Measurements from ENCODE around the gene CHST3.

Gene CHST3

GRCh38 chr10:72010234-72010973 lies 46.2 kb downstream of the CHST3 start:
- no peak for DNase-seq (ENCODE audit: low read depth)

GRCh38 chr10:72011016-72011415 lies 46.8 kb downstream of the CHST3 start:
- DNase-seq (ENCODE audit: low read depth) = no peak

- DNase-seq (ENCODE audit: low read depth) = no peak
Observed at GRCh38 chr10:72011468-72011867, 47.3 kb downstream of the CHST3 start.

GRCh38 chr10:72011976-72012512 lies 47.8 kb downstream of the CHST3 start:
- no peak for DNase-seq (ENCODE audit: low read depth)

GRCh38 chr10:72012796-72013195 lies 48.6 kb downstream of the CHST3 start:
- no peak for DNase-seq (ENCODE audit: low read depth)

- no peak for DNase-seq (ENCODE audit: low read depth)
Observed at GRCh38 chr10:72013202-72013945, 49.2 kb downstream of the CHST3 start.

- no peak for DNase-seq (ENCODE audit: low read depth)
Observed at GRCh38 chr10:72014197-72014596, 50.0 kb downstream of the CHST3 start.

GRCh38 chr10:72014785-72015480 lies 50.7 kb downstream of the CHST3 start:
- DNase-seq (ENCODE audit: low read depth) = no peak

- no peak for DNase-seq (ENCODE audit: low read depth)
Observed at GRCh38 chr10:72015841-72016240, 51.6 kb downstream of the CHST3 start.

GRCh38 chr10:72016608-72017300 lies 52.6 kb downstream of the CHST3 start:
- DNase-seq (ENCODE audit: low read depth) = no peak

GRCh38 chr10:72019085-72019876 lies 55.1 kb downstream of the CHST3 start:
- DNase-seq (ENCODE audit: low read depth) = no peak

- no peak for DNase-seq (ENCODE audit: low read depth)
Observed at GRCh38 chr10:72020914-72021809, 57.0 kb downstream of the CHST3 start.

GRCh38 chr10:72022228-72022627 lies 58.0 kb downstream of the CHST3 start:
- no peak for DNase-seq (ENCODE audit: low read depth)

GRCh38 chr10:72024596-72024995 lies 60.4 kb downstream of the CHST3 start:
- no peak for DNase-seq (ENCODE audit: low read depth)

GRCh38 chr10:72025400-72025799 lies 61.2 kb downstream of the CHST3 start:
- DNase-seq (ENCODE audit: low read depth) = no peak

- no peak for DNase-seq (ENCODE audit: low read depth)
Observed at GRCh38 chr10:72025832-72026231, 61.6 kb downstream of the CHST3 start.

- peak; percentile 11 for DNase-seq (ENCODE audit: low read depth)
Observed at GRCh38 chr10:72026278-72027111, 62.3 kb downstream of the CHST3 start.

GRCh38 chr10:72027498-72027897 lies 63.3 kb downstream of the CHST3 start:
- DNase-seq (ENCODE audit: low read depth) = no peak

- no peak for DNase-seq (ENCODE audit: low read depth)
Observed at GRCh38 chr10:72029414-72029813, 65.2 kb downstream of the CHST3 start.
